Panc1 (cell line): ENCODE data around the gene AP1AR.

Experiments used
- CTCF ChIP-seq: fragments of 450-650 bp; IDR thresholded peaks from 2 replicates; pipeline ENCODE4 v1.5.1; 2017; ENCODE audit warnings: mild to moderate bottlenecking
- POLR2AphosphoS5 ChIP-seq: IDR thresholded peaks from 2 replicates; pipeline ENCODE4 v1.6.1; 2012; ENCODE audit warnings: mild to moderate bottlenecking, low read depth, low read length, moderate library complexity
- REST ChIP-seq, 2 experiments: IDR thresholded peaks; 2 replicates each; pipeline ENCODE4 v1.6.1; 2011 to 2012; ENCODE audit warnings: low read depth in 2 of 2, control low read depth in 1 of 2, low read length in 1 of 2, mild to moderate bottlenecking in 1 of 2, moderate library complexity in 1 of 2; ENCODE audit not compliant: insufficient read depth in 1 of 2
- SIN3A ChIP-seq: IDR thresholded peaks from 2 replicates; pipeline ENCODE4 v1.6.1; 2012; ENCODE audit warnings: low read depth, mild to moderate bottlenecking, low read length, moderate library complexity, borderline replicate concordance; ENCODE audit not compliant: insufficient read depth

GRCh38 chr4:112182604-112183003 lies 49.0 kb upstream of the AP1AR start:
- TF ChIP-seq CTCF (no peak), POLR2AphosphoS5 (no peak), REST (IDR thresholded peaks at IDR 0.05; ENCODE audit: insufficient read depth in 1 of 2, low read depth in 2 of 2, low read length in 1 of 2) (no peak), SIN3A (no peak)
